Ishikawa (cell line): Measurements from ENCODE around the gene CD37.
A peak's percentile ranks its signal among the peaks of the same experiment; 100 is the strongest.

Experiments used
- CEBPB ChIP-seq: IDR thresholded peaks from 2 replicates; pipeline ENCODE4 v1.6.1; 2012
- CREB1 ChIP-seq: IDR thresholded peaks from 2 replicates; pipeline ENCODE4 v1.6.1; 2012; ENCODE audit warnings: low read depth
- EGR1 ChIP-seq: IDR thresholded peaks from 2 replicates; pipeline ENCODE4 v1.6.1; 2012
- EP300 ChIP-seq: IDR thresholded peaks from 2 replicates; pipeline ENCODE4 v1.6.1; 2012; ENCODE audit warnings: borderline replicate concordance
- FOXM1 ChIP-seq: IDR thresholded peaks from 2 replicates; pipeline ENCODE4 v1.6.1; 2012; ENCODE audit warnings: low read depth, borderline replicate concordance
- MAX ChIP-seq: IDR thresholded peaks from 2 replicates; pipeline ENCODE4 v1.6.1; 2012
- NFIC ChIP-seq: IDR thresholded peaks from 2 replicates; pipeline ENCODE4 v1.6.1; 2012
- RAD21 ChIP-seq: IDR thresholded peaks from 2 replicates; pipeline ENCODE4 v1.6.1; 2012; ENCODE audit warnings: low read depth
- REST ChIP-seq: IDR thresholded peaks from 2 replicates; pipeline ENCODE4 v1.6.1; 2012; ENCODE audit warnings: low read depth, mild to moderate bottlenecking
- TAF1 ChIP-seq: IDR thresholded peaks from 2 replicates; pipeline ENCODE4 v1.6.1; 2012; ENCODE audit warnings: low read depth, mild to moderate bottlenecking
- TCF12 ChIP-seq: IDR thresholded peaks from 2 replicates; pipeline ENCODE4 v1.6.1; 2012; ENCODE audit warnings: low read depth
- TEAD4 ChIP-seq: IDR thresholded peaks from 2 replicates; pipeline ENCODE4 v1.6.1; 2012
- YY1 ChIP-seq: IDR thresholded peaks from 2 replicates; pipeline ENCODE4 v1.6.1; 2012; ENCODE audit warnings: low read depth
- ZBTB7A ChIP-seq: IDR thresholded peaks from 2 replicates; pipeline ENCODE4 v1.6.1; 2012; ENCODE audit warnings: low read depth
- TF ChIP-seq, protein P1 (sequence below): IDR thresholded peaks from 2 replicates; pipeline ENCODE4 v1.6.1; 2012

CD37 gene

GRCh38 chr19:49336482-49337266 is 1.5 kb downstream of the CD37 start:
- TF ChIP-seq TEAD4 = no peak
- TF ChIP-seq MAX = no peak
- no peak for TF ChIP-seq RAD21
- no peak for TF ChIP-seq TCF12
- TF ChIP-seq REST = no peak
- TF ChIP-seq YY1 = no peak
- TF ChIP-seq EGR1 = no peak
- TF ChIP-seq, protein P1, sequence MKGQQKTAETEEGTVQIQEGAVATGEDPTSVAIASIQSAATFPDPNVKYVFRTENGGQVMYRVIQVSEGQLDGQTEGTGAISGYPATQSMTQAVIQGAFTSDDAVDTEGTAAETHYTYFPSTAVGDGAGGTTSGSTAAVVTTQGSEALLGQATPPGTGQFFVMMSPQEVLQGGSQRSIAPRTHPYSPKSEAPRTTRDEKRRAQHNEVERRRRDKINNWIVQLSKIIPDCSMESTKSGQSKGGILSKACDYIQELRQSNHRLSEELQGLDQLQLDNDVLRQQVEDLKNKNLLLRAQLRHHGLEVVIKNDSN = no peak
- TF ChIP-seq ZBTB7A = no peak
- no peak for TF ChIP-seq NFIC
- TF ChIP-seq CREB1 = no peak
- TF ChIP-seq CEBPB = no peak
- TF ChIP-seq EP300 = no peak

DNA sequence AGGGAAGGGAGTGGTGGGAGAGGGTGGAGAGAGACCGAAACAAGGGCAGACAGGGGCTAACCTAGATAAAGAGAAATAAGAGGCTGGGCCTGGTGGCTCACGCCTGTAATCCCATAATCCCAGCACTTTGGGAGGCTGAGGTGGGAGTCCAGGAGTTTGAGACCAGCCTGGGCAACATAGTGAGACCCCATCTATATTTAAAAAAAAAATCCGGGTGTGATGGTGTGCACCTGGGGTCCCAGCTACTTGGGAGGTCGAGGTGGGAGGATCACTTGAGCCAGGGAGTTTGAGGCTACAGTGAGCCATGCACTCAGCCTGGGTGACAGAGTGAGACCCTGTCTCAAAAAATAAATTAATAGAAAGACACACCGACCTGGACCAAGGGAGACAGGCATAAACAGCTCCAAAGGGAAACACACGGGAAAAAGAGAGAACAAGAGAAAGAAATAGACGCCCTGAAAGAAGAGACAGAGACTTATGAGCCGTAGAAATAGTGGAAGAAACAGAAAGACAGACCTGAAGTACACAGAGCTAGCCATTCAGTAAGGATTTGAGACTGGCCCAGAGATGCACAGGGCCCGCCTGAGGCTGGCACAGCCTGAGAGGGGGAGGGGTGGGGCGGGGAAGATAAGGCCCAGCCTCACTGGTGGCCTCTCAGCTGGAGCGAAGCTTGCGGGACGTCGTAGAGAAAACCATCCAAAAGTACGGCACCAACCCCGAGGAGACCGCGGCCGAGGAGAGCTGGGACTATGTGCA is 2.2 kb downstream of the CD37 start:
- no peak for TF ChIP-seq EGR1
- TF ChIP-seq YY1 = no peak
- no peak for TF ChIP-seq REST
- no peak for TF ChIP-seq TCF12
- no peak for TF ChIP-seq CEBPB
- TF ChIP-seq MAX = no peak
- TF ChIP-seq ZBTB7A = no peak
- TF ChIP-seq, protein P1 = no peak

GRCh38 chr19:49338023-49338677 is 2.9 kb downstream of the CD37 start:
- TF ChIP-seq MAX (no peak), TCF12 (no peak)

- TF ChIP-seq MAX = peak; percentile 52; the same call in 1 of the 2 replicates
- TF ChIP-seq TAF1 = no peak
Measured at GRCh38 chr19:49338691-49339300, 3.6 kb downstream of the CD37 start.

DNA sequence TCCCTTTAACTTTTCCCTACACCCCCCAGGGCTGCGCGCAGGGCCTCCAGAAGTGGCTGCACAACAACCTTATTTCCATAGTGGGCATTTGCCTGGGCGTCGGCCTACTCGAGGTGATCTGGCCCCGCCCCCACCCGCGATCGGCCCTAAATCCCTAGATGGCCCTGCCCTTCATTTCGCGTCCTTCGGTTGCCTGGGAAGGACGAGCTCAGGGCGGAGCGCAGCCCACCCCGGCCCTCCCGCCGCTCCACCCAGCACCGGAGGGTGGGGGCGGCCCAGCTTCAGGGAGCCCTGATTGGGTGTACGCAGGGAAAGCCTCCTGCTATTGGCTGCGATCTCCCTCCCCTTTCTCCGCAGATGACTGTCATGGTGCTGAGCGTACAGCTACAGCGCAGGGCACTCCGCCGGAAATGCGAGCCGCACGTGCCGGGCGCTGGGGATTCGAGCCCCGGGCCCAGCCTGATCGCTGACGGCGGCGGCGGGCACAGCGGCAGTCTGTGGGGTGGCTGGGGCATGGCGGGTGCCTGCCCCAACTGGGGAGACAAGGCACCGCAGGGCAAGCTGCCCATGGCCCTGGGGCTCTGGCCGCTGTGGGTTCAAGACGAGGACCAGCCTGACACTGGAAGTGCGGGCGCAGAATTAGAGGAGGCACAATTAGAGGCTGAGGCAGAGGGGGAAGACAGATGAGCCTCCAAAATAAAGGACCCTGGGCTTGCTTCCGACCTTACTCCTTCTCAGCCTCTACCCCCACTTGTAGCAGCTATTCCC is 4.3 kb downstream of the CD37 start:
- TF ChIP-seq TAF1 (peak; percentile 34; the same call in 1 of the 2 replicates), CEBPB (no peak), EGR1 (peak; percentile 37; the same call in 1 of the 2 replicates), EP300 (peak; percentile 44; the same call in 1 of the 2 replicates), RAD21 (no peak), NFIC (no peak), YY1 (peak; percentile 84), MAX (peak; percentile 100), CREB1 (0 out of 2 replicates have a peak, but pooled peaks have one; percentile 33), REST (no peak), ZBTB7A (peak; percentile 61; the same call in 1 of the 2 replicates), TCF12 (peak; percentile 74), TEAD4 (0 out of 2 replicates have a peak, but pooled peaks have one; percentile 35), FOXM1 (no peak)
- TF ChIP-seq, protein P1 = peak; percentile 80
